ENCODE measurements around the gene RFPL4A. TPM values are rescaled to one million over a fixed set of nuclear protein-coding genes. Genes with fewer than 3 reads are reported as not detected.
"Not testable (repeated sequence)": the region's sequence is repeated elsewhere in the genome, so short reads cannot be mapped to it uniquely, and the experiment has no call there.

The RFPL4A gene
- total RNA-seq (not detected), total RNA-seq (0 to 0.12 (median 0) reads per million in 29 experiments)
- not detected for total RNA-seq (2013)

DNA sequence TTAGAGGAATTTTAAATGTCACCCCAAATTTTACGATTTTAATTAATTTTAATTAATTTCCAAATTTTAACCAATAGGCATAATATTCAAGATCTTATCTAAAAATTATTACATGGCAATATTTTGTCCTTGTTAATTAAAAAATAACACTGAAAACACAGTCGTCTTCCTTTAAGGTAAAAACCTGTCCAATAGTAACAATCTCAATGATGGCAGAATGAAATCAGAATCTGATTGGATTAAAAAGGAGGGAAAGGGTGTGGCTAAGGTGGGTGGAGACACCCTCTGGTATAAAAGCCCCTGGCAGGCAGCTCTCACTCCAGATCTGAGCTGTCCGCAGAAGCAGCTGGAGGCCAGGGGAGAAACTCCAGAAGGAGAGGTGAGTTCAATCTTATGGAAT, at the start of gene RFPL4A:
RFPL4A (plus strand) TSS at position 301 of the 400 bp plus-strand sequence. CDS start 2,704 bp downstream, outside the sequence.
- not testable (repeated sequence) for ATAC-seq (replicated peaks in 1 of 4); H3K4me1 Mint-ChIP-seq
- no CpG with 5 or more reads among the region's 3 CpGs for WGBS (ENCODE audit: insufficient coverage)

DNA sequence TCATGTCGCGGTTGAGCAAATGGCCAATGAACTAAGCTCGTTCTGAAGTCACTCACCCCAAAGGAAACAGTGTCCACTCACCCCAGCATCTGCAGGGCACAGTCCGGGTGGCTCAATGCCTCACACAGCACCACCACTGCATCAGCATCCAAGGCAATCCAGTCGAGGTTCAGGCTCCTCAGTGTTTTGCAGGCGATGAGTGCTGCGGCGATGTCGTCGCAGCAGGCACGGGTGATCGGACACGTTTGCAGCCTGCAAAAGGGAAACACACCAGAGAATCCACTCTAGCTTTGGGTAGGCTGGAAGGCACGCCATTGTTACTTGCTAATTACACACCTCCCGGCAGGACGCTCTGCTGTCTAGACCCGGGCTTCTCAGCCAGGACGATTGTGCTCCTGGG, 47.2 kb upstream of the RFPL4A start:
- Mint-ChIP-seq H3K27ac (no peak overlapping the region), H3K36me3 (no peaks in the 10 kb centered on the region), H3K4me1 (peaks cover 0 to 5% (median 0%) of the 10 kb centered on the region in 3 donors), H3K9me3 (no peaks in the 10 kb centered on the region), H3K4me3 (no peak overlapping the region), H3K27me3 (peaks cover 3 to 6% of the 10 kb centered on the region in 2 donors)
- Histone ChIP-seq H3K9me3 (no peaks in the 10 kb centered on the region), H3K36me3 (ENCODE audit: control insufficient read depth in 2 of 2, extremely low read depth in 1 of 2, insufficient read depth in 1 of 2, low read length in 1 of 2) (no peaks in the 10 kb centered on the region), H3K4me3 (ENCODE audit: control insufficient read depth in 1 of 2, extremely low read depth in 1 of 2, low read length in 1 of 2) (no peak overlapping the region), H3K27me3 (replicated peaks in 1 of 2; ENCODE audit: control insufficient read depth in 2 of 2, extremely low read depth in 1 of 2, insufficient read depth in 2 of 2, low read length in 1 of 2) (peaks cover 2 to 24% of the 10 kb centered on the region in 2 experiments), H3K27ac (ENCODE audit: low read length) (no peak overlapping the region), H3K4me1 (ENCODE audit: control insufficient read depth in 1 of 2, extremely low read depth in 1 of 2, insufficient read depth in 2 of 2, low read length in 2 of 2) (no peaks in the 10 kb centered on the region)
- no peak for DNase-seq
- WGBS (ENCODE audit: insufficient coverage) = 86% methylated on average over 17 of the region's 18 CpGs
- ATAC-seq (replicated peaks in 1 of 4) = no peak
- ChIA-PET CTCF (no interaction called here), POLR2A (no interaction called here)

More for the DNA sequence above, at the start of gene RFPL4A:
- POLR2A ChIA-PET; DNase-seq; H3K4me3 Mint-ChIP-seq; H3K27ac ChIP-seq (ENCODE audit: low read length); H3K4me1 ChIP-seq (ENCODE audit: control insufficient read depth in 1 of 2, extremely low read depth in 1 of 2, insufficient read depth in 2 of 2, low read length in 2 of 2); H3K4me3 ChIP-seq (ENCODE audit: control insufficient read depth in 1 of 2, extremely low read depth in 1 of 2, low read length in 1 of 2); H3K9me3 ChIP-seq; H3K27me3 ChIP-seq (replicated peaks in 1 of 2; ENCODE audit: control insufficient read depth in 2 of 2, extremely low read depth in 1 of 2, insufficient read depth in 2 of 2, low read length in 1 of 2); H3K36me3 Mint-ChIP-seq; H3K27ac Mint-ChIP-seq; H3K36me3 ChIP-seq (ENCODE audit: control insufficient read depth in 2 of 2, extremely low read depth in 1 of 2, insufficient read depth in 1 of 2, low read length in 1 of 2); CTCF ChIA-PET: not testable (repeated sequence)
- Mint-ChIP-seq H3K27me3 (peaks cover 8 to 21% of the 10 kb centered on the region in 2 donors), H3K9me3 (peaks cover 0 to 14% (median 10%) of the 10 kb centered on the region in 3 donors)

DNA sequence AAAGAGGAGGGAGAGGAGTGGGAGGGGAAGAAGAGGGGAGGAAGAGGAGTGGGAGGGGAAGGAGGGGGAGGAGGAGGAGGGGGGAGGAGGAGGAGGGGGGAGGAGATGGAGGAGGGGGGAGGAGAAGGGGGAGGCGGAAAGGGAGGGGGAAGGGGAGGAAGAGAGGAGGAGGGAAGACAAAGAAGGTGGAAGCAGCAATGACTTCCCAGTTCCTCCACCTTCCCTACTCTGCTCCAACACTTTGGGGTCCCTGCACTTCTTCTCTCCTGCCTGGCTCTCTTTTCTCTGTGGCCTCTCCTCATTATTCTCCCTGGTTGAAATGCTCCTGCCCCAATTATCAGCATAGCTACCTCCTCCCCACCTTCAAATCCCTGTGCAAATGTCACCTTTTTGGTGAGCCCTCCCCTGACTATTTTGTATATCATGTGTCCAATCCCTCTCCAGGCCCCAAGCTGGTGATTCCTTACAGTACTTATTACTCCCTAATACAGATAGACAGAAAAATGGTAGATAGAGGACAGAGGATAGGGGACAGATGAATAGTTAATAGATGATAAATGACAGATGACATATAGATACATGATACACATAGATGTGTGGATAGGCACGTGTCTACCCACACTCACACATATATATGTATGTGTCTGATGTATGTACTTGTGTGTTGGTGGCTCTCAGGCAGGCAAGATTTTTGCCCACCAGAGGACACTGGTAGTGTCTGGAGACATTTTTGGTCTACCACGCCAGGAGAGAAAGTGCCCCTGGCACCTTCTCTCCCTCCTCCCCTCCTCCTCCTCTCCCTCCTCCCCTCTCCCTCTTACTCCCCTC, 45.9 kb upstream of the RFPL4A start:
- no peaks in the 10 kb centered on the region for H3K36me3 Mint-ChIP-seq
- peaks cover 12 to 17% of the 10 kb centered on the region in 2 donors for H3K27me3 Mint-ChIP-seq
- Histone ChIP-seq H3K9me3 (no peaks in the 10 kb centered on the region), H3K36me3 (ENCODE audit: control insufficient read depth in 2 of 2, extremely low read depth in 1 of 2, insufficient read depth in 1 of 2, low read length in 1 of 2) (no peaks in the 10 kb centered on the region), H3K27ac (ENCODE audit: low read length) (no peak overlapping the region), H3K4me3 (ENCODE audit: control insufficient read depth in 1 of 2, extremely low read depth in 1 of 2, low read length in 1 of 2) (no peak overlapping the region), H3K4me1 (ENCODE audit: control insufficient read depth in 1 of 2, extremely low read depth in 1 of 2, insufficient read depth in 2 of 2, low read length in 2 of 2) (no peaks in the 10 kb centered on the region), H3K27me3 (replicated peaks in 1 of 2; ENCODE audit: control insufficient read depth in 2 of 2, extremely low read depth in 1 of 2, insufficient read depth in 2 of 2, low read length in 1 of 2) (peaks cover 2 to 36% of the 10 kb centered on the region in 2 experiments)
- no peak overlapping the region for H3K4me3 Mint-ChIP-seq
- no peak for ATAC-seq (replicated peaks in 1 of 4)
- H3K9me3 Mint-ChIP-seq = no peaks in the 10 kb centered on the region
- H3K27ac Mint-ChIP-seq = no peak overlapping the region
- no CpG with 5 or more reads among the region's 3 CpGs for WGBS (ENCODE audit: insufficient coverage)
- POLR2A ChIA-PET = no interaction called here
- CTCF ChIA-PET = no interaction called here
- no peak for DNase-seq
- peaks cover 0 to 5% (median 0%) of the 10 kb centered on the region in 3 donors for H3K4me1 Mint-ChIP-seq

DNA sequence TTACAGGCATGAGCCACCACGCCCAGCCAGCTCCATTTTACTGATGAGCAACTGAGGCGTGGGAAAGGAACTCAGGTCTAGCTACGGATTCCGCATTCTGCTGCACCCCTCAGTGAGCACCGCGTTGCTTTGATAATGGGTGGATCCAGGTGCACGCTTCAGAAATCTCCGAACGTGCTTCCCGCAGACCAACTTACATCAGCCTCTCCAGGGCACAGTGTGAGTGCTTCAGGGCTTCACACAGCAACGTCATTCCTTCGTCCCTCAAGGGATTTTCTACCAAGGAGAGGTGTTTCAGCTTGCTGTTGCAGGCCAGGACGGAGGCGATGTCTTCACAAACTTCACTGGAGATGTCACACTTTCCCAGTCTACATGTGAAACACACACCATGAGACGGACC, 42.4 kb upstream of the RFPL4A start:
- ChIA-PET POLR2A (no interaction called here), CTCF (no interaction called here)
- Histone ChIP-seq H3K27ac (ENCODE audit: low read length) (no peak overlapping the region), H3K4me1 (ENCODE audit: control insufficient read depth in 1 of 2, extremely low read depth in 1 of 2, insufficient read depth in 2 of 2, low read length in 2 of 2) (no peaks in the 10 kb centered on the region), H3K4me3 (ENCODE audit: control insufficient read depth in 1 of 2, extremely low read depth in 1 of 2, low read length in 1 of 2) (no peak overlapping the region), H3K27me3 (replicated peaks in 1 of 2; ENCODE audit: control insufficient read depth in 2 of 2, extremely low read depth in 1 of 2, insufficient read depth in 2 of 2, low read length in 1 of 2) (peaks cover 2 to 52% of the 10 kb centered on the region in 2 experiments), H3K36me3 (ENCODE audit: control insufficient read depth in 2 of 2, extremely low read depth in 1 of 2, insufficient read depth in 1 of 2, low read length in 1 of 2) (no peaks in the 10 kb centered on the region), H3K9me3 (no peaks in the 10 kb centered on the region)
- Mint-ChIP-seq H3K27ac (no peak overlapping the region), H3K36me3 (no peaks in the 10 kb centered on the region), H3K27me3 (peaks cover 38 to 39% of the 10 kb centered on the region in 2 donors), H3K4me1 (peaks cover 0 to 5% (median 0%) of the 10 kb centered on the region in 3 donors), H3K4me3 (no peak overlapping the region), H3K9me3 (peaks cover 3 to 11% (median 6%) of the 10 kb centered on the region in 3 donors)
- no peak for DNase-seq
- 86% methylated on average over 15 of the region's 15 CpGs for WGBS (ENCODE audit: insufficient coverage)
- ATAC-seq (replicated peaks in 1 of 4) = no peak

DNA sequence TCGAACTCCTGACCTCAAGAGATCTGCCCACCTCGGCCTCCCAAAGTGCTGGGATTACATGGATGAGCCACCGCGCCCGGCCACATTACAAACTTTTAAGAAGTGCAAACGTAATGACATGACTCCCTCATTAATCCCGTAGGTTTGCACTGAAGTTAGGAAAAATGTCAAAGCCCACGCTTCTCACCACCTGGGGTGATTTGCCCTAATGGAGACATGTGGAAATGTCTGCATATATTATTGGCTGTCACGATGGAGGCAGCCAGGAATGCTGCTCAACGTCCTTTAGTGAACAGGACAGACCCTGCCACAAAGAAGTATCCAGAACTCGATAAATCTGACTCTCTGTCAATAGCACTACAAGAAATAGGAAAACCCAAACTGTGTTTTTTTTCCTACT, 41.6 kb upstream of the RFPL4A start:
- Histone ChIP-seq H3K27ac (ENCODE audit: low read length) (no peak overlapping the region), H3K9me3 (no peaks in the 10 kb centered on the region), H3K36me3 (ENCODE audit: control insufficient read depth in 2 of 2, extremely low read depth in 1 of 2, insufficient read depth in 1 of 2, low read length in 1 of 2) (no peaks in the 10 kb centered on the region), H3K27me3 (replicated peaks in 1 of 2; ENCODE audit: control insufficient read depth in 2 of 2, extremely low read depth in 1 of 2, insufficient read depth in 2 of 2, low read length in 1 of 2) (peaks cover 2 to 46% of the 10 kb centered on the region in 2 experiments), H3K4me1 (ENCODE audit: control insufficient read depth in 1 of 2, extremely low read depth in 1 of 2, insufficient read depth in 2 of 2, low read length in 2 of 2) (no peaks in the 10 kb centered on the region), H3K4me3 (ENCODE audit: control insufficient read depth in 1 of 2, extremely low read depth in 1 of 2, low read length in 1 of 2) (no peak overlapping the region)
- no peak overlapping the region for H3K27ac Mint-ChIP-seq
- peaks cover 37 to 45% of the 10 kb centered on the region in 2 donors for H3K27me3 Mint-ChIP-seq
- ATAC-seq (replicated peaks in 1 of 4) = no peak
- no peak overlapping the region for H3K4me3 Mint-ChIP-seq
- H3K9me3 Mint-ChIP-seq = peaks cover 6 to 18% (median 9%) of the 10 kb centered on the region in 3 donors
- POLR2A ChIA-PET = no interaction called here
- no peak for DNase-seq
- no peaks in the 10 kb centered on the region for H3K36me3 Mint-ChIP-seq
- CTCF ChIA-PET = no interaction called here
- 86% methylated on average over 9 of the region's 11 CpGs for WGBS (ENCODE audit: insufficient coverage)
- peaks cover 0 to 5% (median 0%) of the 10 kb centered on the region in 3 donors for H3K4me1 Mint-ChIP-seq

DNA sequence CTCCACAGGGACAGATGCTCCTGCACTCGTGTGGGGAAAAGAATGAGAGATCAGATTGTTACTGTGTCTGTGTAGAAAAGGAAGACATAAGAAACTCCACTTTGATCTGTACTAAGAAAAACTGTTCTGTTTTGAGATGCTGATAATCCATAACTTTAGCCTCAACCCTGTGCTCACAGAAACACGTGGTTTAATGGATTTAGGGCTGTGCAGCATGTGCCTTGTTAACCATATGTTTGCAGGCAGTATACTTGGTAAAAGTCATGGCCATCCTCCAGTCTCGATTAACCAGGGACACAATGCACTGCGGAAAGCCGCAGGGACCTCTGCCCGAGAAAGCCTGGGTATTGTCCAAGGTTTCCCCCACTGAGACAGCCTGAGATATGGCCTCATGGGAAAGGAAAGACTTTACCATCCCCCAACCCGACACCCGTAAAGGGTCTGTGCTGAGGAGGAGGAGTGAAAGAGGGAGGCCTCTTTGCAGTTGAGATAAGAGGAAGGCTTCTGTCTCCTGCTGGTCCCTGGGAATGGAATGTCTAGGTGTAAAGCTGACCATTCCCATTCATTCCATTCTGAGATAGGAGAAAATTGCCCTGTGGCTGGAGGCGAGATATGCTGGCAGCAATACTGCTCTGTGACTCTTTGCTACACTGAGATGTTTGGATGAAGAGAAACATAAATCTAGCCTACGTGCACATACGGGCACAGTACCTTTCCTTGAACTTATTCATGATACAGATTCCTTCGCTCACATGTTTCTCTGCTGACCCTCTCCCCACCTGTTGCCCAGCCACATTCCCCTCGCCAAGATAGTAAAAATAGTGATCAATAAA, 40.8 kb upstream of the RFPL4A start:
- CTCF ChIA-PET; ATAC-seq (replicated peaks in 1 of 4); H3K4me3 ChIP-seq (ENCODE audit: control insufficient read depth in 1 of 2, extremely low read depth in 1 of 2, low read length in 1 of 2); POLR2A ChIA-PET; H3K4me3 Mint-ChIP-seq; H3K36me3 Mint-ChIP-seq; DNase-seq; H3K27ac Mint-ChIP-seq; H3K4me1 Mint-ChIP-seq; H3K9me3 ChIP-seq; H3K27ac ChIP-seq (ENCODE audit: low read length); H3K4me1 ChIP-seq (ENCODE audit: control insufficient read depth in 1 of 2, extremely low read depth in 1 of 2, insufficient read depth in 2 of 2, low read length in 2 of 2); H3K36me3 ChIP-seq (ENCODE audit: control insufficient read depth in 2 of 2, extremely low read depth in 1 of 2, insufficient read depth in 1 of 2, low read length in 1 of 2): not testable (repeated sequence)
- 32% methylated on average over 3 of the region's 13 CpGs for WGBS (ENCODE audit: insufficient coverage)
- H3K9me3 Mint-ChIP-seq = peaks cover 10 to 23% (median 15%) of the 10 kb centered on the region in 3 donors
- H3K27me3 ChIP-seq (replicated peaks in 1 of 2; ENCODE audit: control insufficient read depth in 2 of 2, extremely low read depth in 1 of 2, insufficient read depth in 2 of 2, low read length in 1 of 2) = peaks cover 2 to 46% of the 10 kb centered on the region in 2 experiments
- H3K27me3 Mint-ChIP-seq = peaks cover 40 to 50% of the 10 kb centered on the region in 2 donors

Data from T-cell (primary cell).